Measurements from ENCODE around the gene EHMT2.

- TF ChIP-seq, protein P1, sequence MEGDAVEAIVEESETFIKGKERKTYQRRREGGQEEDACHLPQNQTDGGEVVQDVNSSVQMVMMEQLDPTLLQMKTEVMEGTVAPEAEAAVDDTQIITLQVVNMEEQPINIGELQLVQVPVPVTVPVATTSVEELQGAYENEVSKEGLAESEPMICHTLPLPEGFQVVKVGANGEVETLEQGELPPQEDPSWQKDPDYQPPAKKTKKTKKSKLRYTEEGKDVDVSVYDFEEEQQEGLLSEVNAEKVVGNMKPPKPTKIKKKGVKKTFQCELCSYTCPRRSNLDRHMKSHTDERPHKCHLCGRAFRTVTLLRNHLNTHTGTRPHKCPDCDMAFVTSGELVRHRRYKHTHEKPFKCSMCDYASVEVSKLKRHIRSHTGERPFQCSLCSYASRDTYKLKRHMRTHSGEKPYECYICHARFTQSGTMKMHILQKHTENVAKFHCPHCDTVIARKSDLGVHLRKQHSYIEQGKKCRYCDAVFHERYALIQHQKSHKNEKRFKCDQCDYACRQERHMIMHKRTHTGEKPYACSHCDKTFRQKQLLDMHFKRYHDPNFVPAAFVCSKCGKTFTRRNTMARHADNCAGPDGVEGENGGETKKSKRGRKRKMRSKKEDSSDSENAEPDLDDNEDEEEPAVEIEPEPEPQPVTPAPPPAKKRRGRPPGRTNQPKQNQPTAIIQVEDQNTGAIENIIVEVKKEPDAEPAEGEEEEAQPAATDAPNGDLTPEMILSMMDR (IDR thresholded peaks at IDR 0.05; ENCODE audit: control extremely low read depth in 1 of 3, insufficient read depth in 1 of 3, low read depth in 1 of 3, low read length in 3 of 3): no peak
- TF ChIP-seq EZH2 (IDR thresholded peaks at IDR 0.05; ENCODE audit: low read depth, low read length, severe bottlenecking): no peak
- TF ChIP-seq POLR2A (IDR thresholded peaks at IDR 0.05; ENCODE audit: control extremely low read depth in 1 of 2, low read depth in 2 of 2, low read length in 2 of 2): no peak
- TF ChIP-seq ASH2L (IDR thresholded peaks at IDR 0.05; ENCODE audit: low read length): no peak
- no peak for TF ChIP-seq EGR1 (IDR thresholded peaks at IDR 0.05; ENCODE audit: borderline replicate concordance, low read depth, low read length)
- TF ChIP-seq CHD7 (IDR thresholded peaks at IDR 0.05; ENCODE audit: insufficient replicate concordance, low read length): no peak
- no peak for TF ChIP-seq RBBP5 (IDR thresholded peaks at IDR 0.05; ENCODE audit: borderline replicate concordance, low read depth, low read length)
- TF ChIP-seq MAX (IDR thresholded peaks at IDR 0.05): no peak
- TF ChIP-seq ZNF274 (IDR thresholded peaks at IDR 0.05; ENCODE audit: borderline replicate concordance, extremely low read depth, low read length): no peak
- no peak for TF ChIP-seq CREB1 (IDR thresholded peaks at IDR 0.05)
Measured at GRCh38 chr6:31861150-31861549, 36.3 kb downstream of the EHMT2 start.

Data from H1 (cell line).